ENCODE measurements around the gene GIPC3. TPM values are rescaled to one million over a fixed set of nuclear protein-coding genes. Genes with fewer than 3 reads are reported as not detected.

GIPC3 gene
- total RNA-seq, 5 donors from 2014 or later (not counting 1 experiment from before 2014, with no cell fraction given), result 1.5 to 4.3 (median 2.7) TPM

DNA sequence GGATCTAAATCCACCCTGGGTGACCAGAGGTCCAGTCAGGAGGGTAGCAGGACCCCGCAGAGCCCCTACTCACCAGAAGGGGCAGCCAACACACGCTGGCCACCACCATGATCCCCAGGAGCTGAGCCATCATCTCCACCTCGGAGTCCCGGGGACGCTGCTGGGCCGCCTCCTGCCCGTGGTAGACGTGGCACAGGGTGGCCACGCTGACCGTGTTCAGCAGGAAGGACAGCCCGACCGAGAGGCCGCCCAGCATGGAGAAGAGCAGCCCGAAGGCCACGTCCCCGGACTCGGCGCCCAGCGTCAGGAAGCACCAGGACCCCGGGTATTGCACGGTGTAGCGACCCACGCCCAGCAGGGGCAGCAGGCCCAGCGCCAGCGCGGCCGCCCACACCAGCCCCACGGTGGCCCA is 14.5 kb downstream of the GIPC3 start:
- Mint-ChIP-seq H3K4me3 (no peak overlapping the region), H3K36me3 (no peaks in the 10 kb centered on the region), H3K4me1 (no peaks in the 10 kb centered on the region), H3K27me3 (no peaks in the 10 kb centered on the region), H3K9me3 (no peaks in the 10 kb centered on the region), H3K27ac (no peak overlapping the region)
- ATAC-seq (replicated peaks in 1 of 4) (no peak), DNase-seq (no peak)
- Histone ChIP-seq H3K27me3 (replicated peaks in 1 of 2; ENCODE audit: control insufficient read depth in 2 of 2, extremely low read depth in 1 of 2, insufficient read depth in 2 of 2, low read length in 1 of 2) (peaks cover 0 to 14% of the 10 kb centered on the region in 2 experiments), H3K4me3 (ENCODE audit: control insufficient read depth in 1 of 2, extremely low read depth in 1 of 2, low read length in 1 of 2) (no peak overlapping the region), H3K9me3 (no peaks in the 10 kb centered on the region), H3K27ac (ENCODE audit: low read length) (no peak overlapping the region), H3K4me1 (ENCODE audit: control insufficient read depth in 1 of 2, extremely low read depth in 1 of 2, insufficient read depth in 2 of 2, low read length in 2 of 2) (peaks cover 2 to 12% of the 10 kb centered on the region in 2 experiments), H3K36me3 (ENCODE audit: control insufficient read depth in 2 of 2, extremely low read depth in 1 of 2, insufficient read depth in 1 of 2, low read length in 1 of 2) (no peaks in the 10 kb centered on the region)
- ChIA-PET POLR2A (no interaction called here), CTCF (interaction anchor here in 1 of 2 donors (0.7 kb wide), 1 partner anchor 107 kb away, joined by 3 read pairs; no protein-coding TSS in a partner anchor)
- 95% methylated on average over 28 of the region's 28 CpGs for WGBS (ENCODE audit: insufficient coverage)

DNA sequence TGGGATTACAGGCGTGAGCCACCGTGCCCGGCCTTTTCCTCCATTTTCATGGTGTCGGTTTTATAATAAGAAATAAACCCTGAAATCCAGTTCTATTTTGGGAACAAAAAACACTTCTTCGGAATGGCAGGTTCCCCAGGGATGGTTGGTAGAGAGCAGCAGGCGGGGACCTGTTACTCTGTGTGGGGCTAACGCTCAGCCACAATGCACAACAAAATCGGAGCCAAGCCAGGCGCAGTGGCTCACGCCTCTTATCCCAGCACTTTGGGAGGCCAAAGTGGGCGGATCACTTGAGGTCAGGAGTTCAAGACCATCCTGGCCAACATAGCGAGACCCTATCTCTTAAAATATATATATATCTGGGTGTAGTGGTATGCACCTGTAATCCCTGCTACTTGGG is 15.7 kb downstream of the GIPC3 start:
- CTCF ChIA-PET, result interaction anchor here in 1 of 2 donors (0.7 kb wide), 1 partner anchor 385 kb away, joined by 3 read pairs; no protein-coding TSS in a partner anchor
- no peak for DNase-seq
- no peaks in the 10 kb centered on the region for H3K9me3 Mint-ChIP-seq

GRCh38 chr19:3603121-3603811 is 18.0 kb downstream of the GIPC3 start:
- Mint-ChIP-seq H3K4me3 (no peak overlapping the region), H3K9me3 (no peaks in the 10 kb centered on the region), H3K27me3 (no peaks in the 10 kb centered on the region), H3K27ac (no peak overlapping the region), H3K4me1 (peaks cover 6 to 10% (median 10%) of the 10 kb centered on the region in 3 donors), H3K36me3 (no peaks in the 10 kb centered on the region)
- Histone ChIP-seq H3K36me3 (ENCODE audit: control insufficient read depth in 2 of 2, extremely low read depth in 1 of 2, insufficient read depth in 1 of 2, low read length in 1 of 2) (no peaks in the 10 kb centered on the region), H3K4me3 (ENCODE audit: control insufficient read depth in 1 of 2, extremely low read depth in 1 of 2, low read length in 1 of 2) (no peak overlapping the region), H3K4me1 (ENCODE audit: control insufficient read depth in 1 of 2, extremely low read depth in 1 of 2, insufficient read depth in 2 of 2, low read length in 2 of 2) (peaks cover 10 to 46% of the 10 kb centered on the region in 2 experiments), H3K9me3 (no peaks in the 10 kb centered on the region), H3K27ac (ENCODE audit: low read length) (no peak overlapping the region), H3K27me3 (replicated peaks in 1 of 2; ENCODE audit: control insufficient read depth in 2 of 2, extremely low read depth in 1 of 2, insufficient read depth in 2 of 2, low read length in 1 of 2) (peaks cover 0 to 39% of the 10 kb centered on the region in 2 experiments)
- ChIA-PET POLR2A (no interaction called here), CTCF (no interaction called here)
- DNase-seq (no peak), ATAC-seq (replicated peaks in 1 of 4) (no peak)
- WGBS (ENCODE audit: insufficient coverage), result 91% methylated on average over 23 of the region's 23 CpGs

More for the DNA sequence above, 15.7 kb downstream of the GIPC3 start:
- Mint-ChIP-seq H3K27ac (no peak overlapping the region), H3K4me1 (no peaks in the 10 kb centered on the region), H3K36me3 (no peaks in the 10 kb centered on the region), H3K4me3 (no peak overlapping the region), H3K27me3 (no peaks in the 10 kb centered on the region)
- ATAC-seq (replicated peaks in 1 of 4), result no peak
- POLR2A ChIA-PET, result no interaction called here
- Histone ChIP-seq H3K36me3 (ENCODE audit: control insufficient read depth in 2 of 2, extremely low read depth in 1 of 2, insufficient read depth in 1 of 2, low read length in 1 of 2) (no peaks in the 10 kb centered on the region), H3K27me3 (replicated peaks in 1 of 2; ENCODE audit: control insufficient read depth in 2 of 2, extremely low read depth in 1 of 2, insufficient read depth in 2 of 2, low read length in 1 of 2) (peaks cover 0 to 22% of the 10 kb centered on the region in 2 experiments), H3K4me1 (ENCODE audit: control insufficient read depth in 1 of 2, extremely low read depth in 1 of 2, insufficient read depth in 2 of 2, low read length in 2 of 2) (peaks cover 10 to 23% of the 10 kb centered on the region in 2 experiments), H3K9me3 (no peaks in the 10 kb centered on the region), H3K27ac (ENCODE audit: low read length) (no peak overlapping the region), H3K4me3 (ENCODE audit: control insufficient read depth in 1 of 2, extremely low read depth in 1 of 2, low read length in 1 of 2) (no peak overlapping the region)
- 85% methylated on average over 4 of the region's 12 CpGs for WGBS (ENCODE audit: insufficient coverage)

DNA sequence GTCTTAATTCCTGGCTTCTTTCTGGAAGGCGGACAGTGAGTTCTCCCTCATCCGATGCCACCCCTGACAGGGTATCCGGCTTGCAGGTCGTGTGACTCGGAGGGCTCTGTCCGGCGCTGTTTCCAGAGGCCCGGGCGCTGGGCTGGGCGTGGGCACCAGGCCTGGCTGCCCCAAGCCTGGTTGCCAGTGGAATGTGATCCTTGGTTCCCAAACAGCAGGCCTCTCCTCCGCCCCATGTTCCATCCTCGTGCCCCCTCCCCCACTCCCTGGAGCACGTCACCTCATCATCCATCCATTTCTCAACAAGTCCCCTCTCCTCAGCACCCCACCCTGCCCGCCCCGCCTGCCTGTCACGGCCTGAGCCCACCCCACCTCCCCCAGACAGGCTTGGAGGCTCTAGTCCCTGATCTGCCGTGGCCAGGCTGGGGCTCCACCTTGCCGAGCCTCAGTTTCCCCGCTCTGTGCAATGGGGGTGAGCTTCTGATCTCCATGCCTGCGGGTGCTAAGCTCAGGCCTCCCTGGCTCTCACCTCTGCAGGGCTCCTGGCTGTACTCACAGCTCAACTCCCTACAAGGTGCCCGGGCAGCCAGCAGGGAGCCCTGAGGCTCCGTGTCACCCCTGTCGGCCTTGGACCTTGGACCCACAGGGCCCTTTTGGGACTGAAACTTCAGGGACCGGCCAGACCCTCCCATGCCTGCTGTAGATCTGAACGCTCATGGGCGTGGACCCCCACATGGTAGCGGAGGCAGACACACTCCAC is 19.1 kb downstream of the GIPC3 start:
- H3K27ac ChIP-seq (ENCODE audit: low read length), result peak overlapping the region; percentile 23
- Mint-ChIP-seq H3K9me3 (no peaks in the 10 kb centered on the region), H3K4me3 (peak overlapping the region in 1 of 3 donors; percentile 21), H3K36me3 (no peaks in the 10 kb centered on the region), H3K27ac (no peak overlapping the region), H3K27me3 (no peaks in the 10 kb centered on the region), H3K4me1 (peaks cover 8 to 13% (median 12%) of the 10 kb centered on the region in 3 donors)
- 58% methylated on average over 17 of the region's 27 CpGs for WGBS (ENCODE audit: insufficient coverage)
- H3K36me3 ChIP-seq (ENCODE audit: control insufficient read depth in 2 of 2, extremely low read depth in 1 of 2, insufficient read depth in 1 of 2, low read length in 1 of 2), result no peaks in the 10 kb centered on the region
- CTCF ChIA-PET, result interaction anchor here in 1 of 2 donors (0.5 kb wide), 1 partner anchor 20 kb away, joined by 7 read pairs; no protein-coding TSS in a partner anchor
- no peaks in the 10 kb centered on the region for H3K9me3 ChIP-seq
- no peak for DNase-seq
- peak in 2 of 4 experiments; percentile 31 to 35 for ATAC-seq (replicated peaks in 1 of 4)
- peaks cover 10 to 56% of the 10 kb centered on the region in 2 experiments for H3K4me1 ChIP-seq (ENCODE audit: control insufficient read depth in 1 of 2, extremely low read depth in 1 of 2, insufficient read depth in 2 of 2, low read length in 2 of 2)
- POLR2A ChIA-PET, result interaction anchor here in 1 of 2 donors (0.5 kb wide), 1 partner anchor 165 kb away, joined by 3 read pairs; no protein-coding TSS in a partner anchor
- peaks cover 0 to 39% of the 10 kb centered on the region in 2 experiments for H3K27me3 ChIP-seq (replicated peaks in 1 of 2; ENCODE audit: control insufficient read depth in 2 of 2, extremely low read depth in 1 of 2, insufficient read depth in 2 of 2, low read length in 1 of 2)
- H3K4me3 ChIP-seq (ENCODE audit: control insufficient read depth in 1 of 2, extremely low read depth in 1 of 2, low read length in 1 of 2), result peak overlapping the region; percentile 34 to 38

DNA sequence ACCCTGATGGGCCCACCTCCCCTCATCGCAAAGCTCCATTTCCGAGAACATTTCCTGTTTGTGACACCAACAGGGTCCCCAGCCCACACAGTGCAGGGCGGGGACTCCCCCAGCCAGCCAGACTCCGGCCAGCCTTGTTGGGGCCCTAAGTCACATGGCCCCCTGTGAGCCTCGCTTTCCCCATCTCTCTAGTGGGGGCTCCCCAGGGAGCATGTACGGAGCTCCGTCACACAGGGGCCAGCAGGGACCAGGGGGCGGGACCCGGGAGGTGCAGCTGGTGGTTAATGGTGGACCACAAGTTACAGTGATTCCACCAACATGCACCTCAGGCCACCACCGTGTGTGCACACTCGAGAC is 19.7 kb downstream of the GIPC3 start:
- no peak overlapping the region for H3K4me3 Mint-ChIP-seq
- ATAC-seq (replicated peaks in 1 of 4), result peak; percentile 72 to 82 (median 76)
- POLR2A ChIA-PET, result interaction anchor here in 1 of 2 donors (0.5 kb wide), 1 partner anchor 164 kb away, joined by 3 read pairs; no protein-coding TSS in a partner anchor

GRCh38 chr19:3605361-3605760 is 20.1 kb downstream of the GIPC3 start:
- no peak for ATAC-seq (replicated peaks in 1 of 4)
- DNase-seq, result no peak
- Histone ChIP-seq H3K4me1 (ENCODE audit: control insufficient read depth in 1 of 2, extremely low read depth in 1 of 2, insufficient read depth in 2 of 2, low read length in 2 of 2) (peaks cover 10 to 56% of the 10 kb centered on the region in 2 experiments), H3K9me3 (no peaks in the 10 kb centered on the region), H3K4me3 (ENCODE audit: control insufficient read depth in 1 of 2, extremely low read depth in 1 of 2, low read length in 1 of 2) (peak overlapping the region; percentile 38 to 43), H3K27me3 (replicated peaks in 1 of 2; ENCODE audit: control insufficient read depth in 2 of 2, extremely low read depth in 1 of 2, insufficient read depth in 2 of 2, low read length in 1 of 2) (peaks cover 0 to 39% of the 10 kb centered on the region in 2 experiments), H3K27ac (ENCODE audit: low read length) (no peak overlapping the region), H3K36me3 (ENCODE audit: control insufficient read depth in 2 of 2, extremely low read depth in 1 of 2, insufficient read depth in 1 of 2, low read length in 1 of 2) (no peaks in the 10 kb centered on the region)
- H3K4me3 Mint-ChIP-seq, result no peak overlapping the region
- ChIA-PET CTCF (no interaction called here), POLR2A (no interaction called here)
- peaks cover 8 to 13% (median 12%) of the 10 kb centered on the region in 3 donors for H3K4me1 Mint-ChIP-seq
- 38% methylated on average over 3 of the region's 3 CpGs for WGBS (ENCODE audit: insufficient coverage)
- H3K27ac Mint-ChIP-seq, result no peak overlapping the region
- H3K9me3 Mint-ChIP-seq, result no peaks in the 10 kb centered on the region
- H3K27me3 Mint-ChIP-seq, result no peaks in the 10 kb centered on the region
- H3K36me3 Mint-ChIP-seq, result no peaks in the 10 kb centered on the region

More for the DNA sequence above, 19.7 kb downstream of the GIPC3 start:
- CTCF ChIA-PET, result interaction anchor here in 1 of 2 donors (0.5 kb wide), 1 partner anchor 20 kb away, joined by 7 read pairs; no protein-coding TSS in a partner anchor
- H3K4me1 Mint-ChIP-seq, result peaks cover 8 to 13% (median 12%) of the 10 kb centered on the region in 3 donors
- no peaks in the 10 kb centered on the region for H3K36me3 Mint-ChIP-seq
- Histone ChIP-seq H3K9me3 (no peaks in the 10 kb centered on the region), H3K36me3 (ENCODE audit: control insufficient read depth in 2 of 2, extremely low read depth in 1 of 2, insufficient read depth in 1 of 2, low read length in 1 of 2) (no peaks in the 10 kb centered on the region), H3K27ac (ENCODE audit: low read length) (peak overlapping the region; percentile 23), H3K27me3 (replicated peaks in 1 of 2; ENCODE audit: control insufficient read depth in 2 of 2, extremely low read depth in 1 of 2, insufficient read depth in 2 of 2, low read length in 1 of 2) (peaks cover 0 to 39% of the 10 kb centered on the region in 2 experiments), H3K4me1 (ENCODE audit: control insufficient read depth in 1 of 2, extremely low read depth in 1 of 2, insufficient read depth in 2 of 2, low read length in 2 of 2) (peaks cover 10 to 56% of the 10 kb centered on the region in 2 experiments), H3K4me3 (ENCODE audit: control insufficient read depth in 1 of 2, extremely low read depth in 1 of 2, low read length in 1 of 2) (peak overlapping the region; percentile 34 to 38)
- H3K27me3 Mint-ChIP-seq, result no peaks in the 10 kb centered on the region
- peak in 28 of 35 experiments; percentile 7 to 65 (median 40) for DNase-seq
- H3K9me3 Mint-ChIP-seq, result no peaks in the 10 kb centered on the region
- WGBS (ENCODE audit: insufficient coverage), result 7% methylated on average over 8 of the region's 11 CpGs
- H3K27ac Mint-ChIP-seq, result no peak overlapping the region

Data from T-cell (primary cell).